Stimulated activated CD8-positive, alpha-beta memory T cell treated with anti-CD3 and anti-CD28 coated beads, Interleukin-15, amount 100 ng/mL, for 1 hour (primary cell): Measurements from ENCODE around the gene AUTS2.

Source experiments
- DNase-seq: peaks from one replicate; pipeline ENCODE4 v3.0.0-alpha.2; 2020; ENCODE audit warnings: low read depth

Gene AUTS2

GRCh38 chr7:70072220-70072619 is 473.9 kb downstream of the AUTS2 start:
- no peak for DNase-seq

GRCh38 chr7:70076325-70076724 is 478.1 kb downstream of the AUTS2 start:
- no peak for DNase-seq

- DNase-seq = no peak
Observed at GRCh38 chr7:70082099-70082611, 483.9 kb downstream of the AUTS2 start.

GRCh38 chr7:70091362-70091761 is 493.1 kb downstream of the AUTS2 start:
- no peak for DNase-seq

GRCh38 chr7:70092314-70093204 is 494.3 kb downstream of the AUTS2 start:
- no peak for DNase-seq

GRCh38 chr7:70093205-70093904 is 495.1 kb downstream of the AUTS2 start:
- DNase-seq = no peak

- DNase-seq = no peak
Observed at GRCh38 chr7:70094831-70095230, 496.6 kb downstream of the AUTS2 start.

- DNase-seq = no peak
Observed at GRCh38 chr7:70097645-70098044, 499.4 kb downstream of the AUTS2 start.

GRCh38 chr7:70098133-70098561 is 499.9 kb downstream of the AUTS2 start:
- DNase-seq = no peak

- DNase-seq = no peak
Observed at GRCh38 chr7:70098905-70099672, 500.8 kb downstream of the AUTS2 start.

GRCh38 chr7:70104243-70104642 is 506.0 kb downstream of the AUTS2 start:
- no peak for DNase-seq

GRCh38 chr7:70113078-70113477 is 514.8 kb downstream of the AUTS2 start:
- no peak for DNase-seq

- DNase-seq = no peak
Observed at GRCh38 chr7:70113536-70113935, 515.3 kb downstream of the AUTS2 start.

- no peak for DNase-seq
Observed at GRCh38 chr7:70114806-70115205, 516.5 kb downstream of the AUTS2 start.

GRCh38 chr7:70116244-70116643 is 518.0 kb downstream of the AUTS2 start:
- no peak for DNase-seq

GRCh38 chr7:70116867-70117266 is 518.6 kb downstream of the AUTS2 start:
- no peak for DNase-seq

GRCh38 chr7:70120851-70121250 is 522.6 kb downstream of the AUTS2 start:
- no peak for DNase-seq

- no peak for DNase-seq
Observed at GRCh38 chr7:70131817-70132216, 533.5 kb downstream of the AUTS2 start.

- no peak for DNase-seq
Observed at GRCh38 chr7:70132226-70132851, 534.1 kb downstream of the AUTS2 start.

GRCh38 chr7:70132852-70133690 is 534.8 kb downstream of the AUTS2 start:
- DNase-seq = no peak
